ENCODE results near the gene CTTNBP2NL.
A peak's percentile ranks its signal among the peaks of the same experiment; 100 is the strongest.

CTTNBP2NL gene, protein sequence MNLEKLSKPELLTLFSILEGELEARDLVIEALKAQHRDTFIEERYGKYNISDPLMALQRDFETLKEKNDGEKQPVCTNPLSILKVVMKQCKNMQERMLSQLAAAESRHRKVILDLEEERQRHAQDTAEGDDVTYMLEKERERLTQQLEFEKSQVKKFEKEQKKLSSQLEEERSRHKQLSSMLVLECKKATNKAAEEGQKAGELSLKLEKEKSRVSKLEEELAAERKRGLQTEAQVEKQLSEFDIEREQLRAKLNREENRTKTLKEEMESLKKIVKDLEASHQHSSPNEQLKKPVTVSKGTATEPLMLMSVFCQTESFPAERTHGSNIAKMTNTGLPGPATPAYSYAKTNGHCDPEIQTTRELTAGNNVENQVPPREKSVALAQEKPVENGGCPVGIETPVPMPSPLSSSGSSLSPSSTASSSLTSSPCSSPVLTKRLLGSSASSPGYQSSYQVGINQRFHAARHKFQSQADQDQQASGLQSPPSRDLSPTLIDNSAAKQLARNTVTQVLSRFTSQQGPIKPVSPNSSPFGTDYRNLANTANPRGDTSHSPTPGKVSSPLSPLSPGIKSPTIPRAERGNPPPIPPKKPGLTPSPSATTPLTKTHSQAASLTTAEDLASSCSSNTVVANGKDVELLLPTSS

DNA sequence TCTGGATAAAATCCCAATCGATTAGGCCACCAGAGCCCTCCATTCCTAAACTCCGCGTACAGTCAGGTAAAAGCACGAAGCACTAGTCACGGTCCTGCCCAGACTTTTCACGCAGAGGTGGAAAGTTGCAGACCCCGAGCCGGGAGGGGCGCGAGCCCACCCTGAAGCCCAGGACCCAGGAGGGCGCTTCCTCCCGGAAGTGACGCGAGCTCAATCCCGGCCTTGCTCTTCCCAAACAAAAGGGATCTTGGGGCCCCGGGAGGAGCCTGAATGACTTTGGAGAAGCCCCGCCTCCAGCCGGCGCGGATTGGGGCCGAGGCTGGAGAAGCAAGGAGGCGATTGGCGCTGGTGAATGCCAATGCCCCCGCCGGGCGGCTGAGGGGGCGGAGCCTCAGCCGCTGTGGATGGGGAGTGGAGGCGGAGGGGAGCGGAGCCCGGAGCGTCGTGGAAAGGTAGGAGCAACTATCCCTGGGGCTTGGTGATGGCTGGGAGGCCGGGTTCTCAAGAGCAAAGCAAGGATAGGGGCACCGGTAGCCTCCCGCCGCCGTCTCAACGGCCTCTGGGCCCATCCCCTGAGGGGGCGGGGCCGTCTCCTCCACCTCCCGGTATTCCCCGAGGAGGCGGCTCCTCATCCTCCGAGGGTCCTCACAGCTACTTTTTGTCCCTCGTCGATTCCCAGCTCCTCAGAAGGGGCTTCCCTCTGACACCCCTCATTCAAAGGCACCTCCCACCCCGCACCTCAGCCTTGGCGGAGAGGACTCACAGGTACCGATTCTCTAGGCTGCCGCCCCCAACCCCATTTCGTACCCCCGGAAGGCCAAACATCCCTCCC lies at the start of gene CTTNBP2NL:
Gene CTTNBP2NL, plus strand, starts transcription at position 394 of the 832 bp plus-strand sequence. CDS start 19,952 bp downstream, outside the sequence.
- DNase-seq, result peak; percentile 94 to 95

DNA sequence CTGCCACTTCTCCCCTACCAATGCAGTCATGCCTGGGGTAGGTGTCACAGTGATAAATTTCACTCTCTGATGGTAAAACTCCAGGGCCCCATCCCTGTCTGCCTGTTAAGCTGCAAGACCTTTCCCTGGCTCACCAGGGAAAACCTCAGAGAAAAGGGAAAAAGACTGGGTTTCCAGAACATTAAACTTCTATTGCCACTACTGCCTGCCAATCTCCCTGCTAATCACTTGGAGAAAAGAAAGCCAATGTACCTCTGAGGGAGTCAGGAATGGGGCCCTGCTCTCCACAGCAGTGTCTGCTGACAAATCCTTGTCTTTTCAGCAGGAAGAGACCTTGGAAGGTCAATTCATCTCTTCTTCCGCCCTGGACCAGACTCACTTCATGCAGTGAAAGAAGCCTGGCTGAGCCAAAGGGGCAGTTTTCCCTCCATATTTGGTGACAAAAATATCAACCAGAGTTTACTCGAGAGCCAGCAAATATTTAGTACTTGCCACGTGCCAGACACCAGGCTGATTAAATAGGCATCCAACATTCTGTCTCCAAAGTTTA lies 49.1 kb upstream of the CTTNBP2NL start:
- DNase-seq, result no peak

DNA sequence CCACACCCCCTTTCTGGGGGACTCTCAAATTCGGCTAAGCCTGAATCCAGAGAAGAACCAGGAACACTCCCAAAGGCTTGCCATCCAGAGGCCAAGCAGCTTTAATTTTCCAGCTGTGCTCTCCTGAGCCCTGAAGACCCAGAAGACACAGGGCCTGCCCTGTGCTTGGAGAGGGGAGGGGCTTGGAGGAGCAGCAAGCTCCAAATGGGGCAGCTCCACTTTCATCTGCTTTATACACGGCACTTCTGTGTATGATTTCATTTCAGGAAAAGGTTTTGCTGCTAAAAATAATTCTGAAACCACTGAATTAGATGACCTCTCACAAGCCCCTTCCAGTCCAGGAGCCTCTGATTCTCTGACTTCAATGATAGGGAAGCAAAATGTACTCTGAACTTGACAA lies 39.2 kb upstream of the CTTNBP2NL start:
- no peak for DNase-seq

DNA sequence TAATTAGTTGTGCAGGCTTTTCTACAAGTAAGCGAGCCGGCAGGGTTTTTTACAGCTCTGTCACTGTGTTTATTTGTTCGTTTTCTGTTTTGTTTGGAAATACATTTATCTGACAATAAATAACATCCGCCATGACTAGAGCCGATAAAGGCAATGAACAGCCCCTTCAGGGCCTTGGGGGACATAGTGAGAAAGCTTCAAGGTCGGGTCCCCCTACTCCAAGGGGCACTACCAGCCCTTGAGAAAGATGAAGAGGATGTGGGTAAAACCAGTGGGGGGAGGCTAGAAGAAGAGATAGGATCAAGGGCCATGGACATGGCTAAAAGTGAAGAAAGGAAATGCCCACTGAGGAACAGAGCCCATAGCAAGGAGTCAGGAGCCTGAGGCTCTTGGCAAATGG lies 38.5 kb upstream of the CTTNBP2NL start:
- DNase-seq, result no peak

DNA sequence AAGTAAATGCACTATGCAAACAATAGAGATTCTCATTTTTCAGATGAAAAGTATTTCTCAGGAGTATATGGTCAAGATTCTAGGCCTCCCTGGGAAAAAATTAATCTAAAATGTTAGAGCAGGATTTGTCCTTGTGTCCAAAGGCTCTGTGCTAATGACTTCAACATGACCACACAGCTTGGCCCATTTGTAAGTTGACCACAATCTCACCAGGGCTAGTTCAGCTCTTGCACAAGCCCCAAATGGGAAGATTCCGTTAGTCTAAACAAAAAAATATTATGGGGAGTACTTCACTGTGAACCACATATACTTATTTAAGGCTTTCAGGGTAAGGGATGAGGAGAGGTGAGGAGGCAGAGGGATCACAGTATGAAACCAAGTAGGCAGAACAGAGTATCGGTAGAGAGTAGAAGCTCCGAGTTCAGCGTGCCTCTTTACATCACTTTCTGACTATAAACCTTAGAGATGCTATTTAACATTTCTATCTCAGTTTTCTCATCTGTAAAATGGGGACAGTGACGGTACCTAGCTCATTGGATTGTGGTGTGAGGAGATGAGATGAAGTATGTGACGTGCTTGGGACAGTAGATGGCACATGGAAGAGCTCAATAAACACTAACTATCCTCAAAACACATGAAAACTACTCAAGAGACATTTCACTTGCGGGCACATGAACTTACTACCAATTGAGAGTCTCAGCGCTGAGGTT lies 37.8 kb upstream of the CTTNBP2NL start:
- no peak for DNase-seq

DNA sequence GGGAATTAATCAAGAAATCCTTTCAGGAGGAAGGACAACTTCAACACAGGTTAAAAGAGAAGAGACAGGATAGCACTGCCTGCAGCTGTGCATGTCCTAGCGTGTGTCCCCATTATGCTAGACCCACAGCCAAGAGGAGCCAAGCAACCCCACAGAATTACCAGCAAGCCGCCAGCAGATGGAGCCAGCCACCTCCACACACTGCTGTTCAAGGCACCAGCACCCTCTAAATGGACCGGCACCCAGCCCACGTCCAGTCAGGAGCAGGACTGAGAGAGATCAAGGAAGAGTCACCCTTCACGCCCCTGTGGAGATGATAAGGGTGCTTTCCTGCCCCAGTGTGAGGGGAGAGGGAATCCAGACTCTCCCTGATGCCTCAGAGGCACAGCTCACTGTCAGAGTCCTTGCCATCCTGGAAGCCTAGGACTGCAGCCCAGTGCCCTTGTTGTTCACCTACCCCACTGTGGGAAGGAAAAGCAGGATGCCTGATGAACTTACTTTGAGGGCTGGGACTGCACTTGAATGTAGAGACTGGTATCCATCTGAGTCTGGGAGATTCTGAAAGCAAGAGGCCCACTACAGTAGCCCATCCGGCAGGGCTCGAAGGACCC lies 37.1 kb upstream of the CTTNBP2NL start:
- peak; percentile 39 to 57 for DNase-seq

DNA sequence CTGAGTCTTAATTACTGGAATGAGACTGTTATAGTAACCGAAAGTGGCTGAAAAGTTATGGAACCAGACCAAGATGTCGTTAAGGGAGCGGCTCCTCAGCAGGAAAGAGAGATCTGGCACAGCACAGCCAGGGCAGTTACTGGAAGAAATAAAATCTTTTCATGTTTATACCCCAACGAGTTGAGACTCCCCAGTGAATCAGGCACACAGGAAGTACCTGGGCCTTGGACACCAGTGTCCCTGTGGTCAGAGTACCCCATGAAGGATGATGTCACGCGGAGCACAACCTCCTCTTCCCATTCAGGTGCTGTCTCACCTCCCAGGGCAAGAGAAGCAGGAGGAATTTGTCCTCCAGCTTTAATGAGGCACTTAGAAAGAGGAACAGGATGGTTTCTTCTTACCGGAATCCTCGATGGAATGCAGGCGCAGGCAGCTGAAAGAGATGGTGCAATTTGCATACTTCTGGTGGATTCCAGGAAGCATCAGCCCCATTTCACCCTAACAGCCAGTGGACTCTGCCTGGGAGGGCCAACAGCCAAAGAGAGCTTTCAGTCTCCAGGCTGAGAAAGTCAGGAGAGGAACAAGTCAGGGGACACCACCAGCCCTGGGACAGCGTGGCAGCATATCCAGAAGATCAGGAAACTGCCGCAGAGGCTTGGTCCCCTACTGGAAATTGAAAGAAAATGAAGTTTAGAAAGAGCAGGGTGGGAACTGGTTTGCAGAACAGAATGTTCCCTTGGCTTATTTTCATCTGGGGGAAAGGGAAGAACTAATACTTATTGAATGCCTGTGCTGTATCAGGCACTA lies 35.9 kb upstream of the CTTNBP2NL start:
- no peak for DNase-seq

DNA sequence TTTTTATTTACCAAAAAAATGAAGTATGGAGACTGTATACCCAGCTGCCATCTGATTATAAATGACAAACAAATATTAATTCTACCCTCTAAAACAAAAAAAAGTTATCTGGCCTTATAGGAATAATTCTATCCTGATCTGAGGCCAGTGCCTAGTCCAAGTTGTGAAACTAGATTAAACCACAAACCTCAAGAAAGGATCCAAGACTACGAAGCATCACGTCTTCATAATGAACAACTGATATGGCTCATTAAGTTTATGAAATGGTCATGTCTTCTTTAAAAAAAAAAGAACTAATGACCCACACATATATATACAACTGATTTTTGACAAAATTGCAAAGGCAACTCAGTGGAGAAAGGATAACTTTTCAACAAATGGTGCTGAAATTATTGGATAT lies 32.4 kb upstream of the CTTNBP2NL start:
- no peak for DNase-seq

DNA sequence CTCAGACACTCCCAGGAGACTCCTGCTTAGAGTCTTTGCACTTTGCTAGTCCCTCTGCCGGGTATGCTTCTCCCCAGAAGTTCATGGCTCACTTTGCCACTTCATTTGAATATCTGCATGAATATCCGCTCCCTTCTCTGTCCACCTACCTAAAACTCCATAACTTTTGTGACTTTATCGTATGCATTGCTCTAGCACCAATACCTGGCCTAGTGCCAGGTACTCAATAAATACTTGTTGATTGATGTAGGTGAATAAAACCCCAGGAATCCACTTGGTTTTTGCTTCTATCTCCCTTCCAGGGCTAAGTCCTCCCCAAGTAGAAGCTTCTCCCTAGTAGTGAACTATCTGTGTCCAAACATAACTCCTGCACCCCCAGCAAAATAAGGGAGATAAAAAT lies 27.8 kb upstream of the CTTNBP2NL start:
- no peak for DNase-seq

DNA sequence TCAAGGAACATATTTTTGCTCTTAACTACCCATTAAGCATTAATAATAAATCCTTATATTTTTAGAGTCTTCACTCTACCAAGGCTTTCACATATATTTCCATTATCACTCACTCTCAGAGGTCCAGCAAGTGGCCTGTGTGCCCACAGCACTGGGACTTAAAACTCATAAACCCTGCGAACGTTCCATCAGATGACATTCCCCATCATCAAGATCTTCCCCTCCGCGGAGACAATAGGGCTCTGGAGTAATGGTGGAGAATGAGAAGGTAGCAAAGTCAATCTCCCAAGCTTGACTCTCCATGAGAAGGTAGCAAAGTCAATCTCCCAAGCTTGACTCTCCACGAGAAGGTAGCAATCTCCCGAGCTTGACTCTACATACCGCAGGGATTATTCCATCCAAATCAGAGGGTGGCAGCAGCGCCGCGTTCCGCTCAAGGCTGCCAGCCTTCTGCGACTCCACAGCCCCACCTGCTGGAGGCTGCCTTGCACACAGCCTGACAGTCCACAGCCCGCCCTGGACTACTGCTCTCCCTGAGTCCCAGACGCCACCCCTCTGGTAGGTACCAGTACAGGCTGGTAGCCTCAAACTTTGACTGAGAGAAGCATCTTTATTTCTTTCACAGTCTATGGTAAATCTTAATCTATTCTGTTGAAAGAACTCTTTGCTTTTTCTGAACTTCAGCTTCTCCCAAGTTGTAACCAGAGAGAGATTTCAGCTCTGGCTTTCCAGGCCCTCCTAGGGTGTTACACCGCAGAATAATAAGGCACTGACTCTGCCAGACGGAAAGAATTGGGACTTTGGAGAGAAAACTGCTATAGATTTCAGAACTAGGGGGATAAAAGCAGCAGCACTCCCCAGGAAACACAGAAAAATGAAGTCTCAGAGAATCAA lies 26.4 kb upstream of the CTTNBP2NL start:
- peak; percentile 82 for DNase-seq

DNA sequence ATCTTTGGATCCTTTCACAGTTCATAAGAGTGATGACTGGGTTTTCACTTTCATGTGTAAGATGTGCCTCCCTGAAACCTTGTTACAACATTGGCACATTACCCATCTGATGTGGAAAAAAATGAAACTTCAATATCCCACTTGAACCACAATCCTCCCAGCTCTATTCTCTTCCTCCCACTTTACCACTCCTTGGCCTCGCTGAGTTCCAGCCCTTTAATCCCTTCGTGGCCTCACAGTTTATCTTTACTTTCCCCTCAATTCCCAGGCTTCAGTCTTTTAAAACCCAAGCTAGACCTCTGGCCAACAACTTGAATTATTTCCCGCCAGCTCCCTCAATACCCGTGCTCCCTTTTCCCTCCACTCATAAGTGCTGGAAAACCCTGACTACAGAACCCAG lies 25.0 kb upstream of the CTTNBP2NL start:
- no peak for DNase-seq

DNA sequence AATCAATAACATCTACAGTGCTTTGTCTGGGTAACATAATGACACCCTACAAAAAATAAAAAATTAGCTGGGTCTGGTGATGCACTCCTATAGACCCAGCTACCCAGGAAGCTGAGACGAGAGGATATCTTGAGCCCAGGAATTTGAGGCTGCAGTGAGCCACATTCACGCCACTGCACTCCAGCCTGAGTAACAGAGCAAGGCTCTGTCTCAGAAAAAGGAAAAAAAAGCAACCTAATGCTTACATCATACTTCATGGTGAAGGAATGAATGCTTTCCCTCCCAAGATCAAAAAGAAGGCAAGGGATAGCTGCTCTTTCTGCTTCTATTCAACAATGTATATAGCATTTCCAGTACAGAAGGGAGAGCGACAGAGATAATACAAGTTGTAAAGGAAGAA lies 24.2 kb upstream of the CTTNBP2NL start:
- DNase-seq, result no peak

DNA sequence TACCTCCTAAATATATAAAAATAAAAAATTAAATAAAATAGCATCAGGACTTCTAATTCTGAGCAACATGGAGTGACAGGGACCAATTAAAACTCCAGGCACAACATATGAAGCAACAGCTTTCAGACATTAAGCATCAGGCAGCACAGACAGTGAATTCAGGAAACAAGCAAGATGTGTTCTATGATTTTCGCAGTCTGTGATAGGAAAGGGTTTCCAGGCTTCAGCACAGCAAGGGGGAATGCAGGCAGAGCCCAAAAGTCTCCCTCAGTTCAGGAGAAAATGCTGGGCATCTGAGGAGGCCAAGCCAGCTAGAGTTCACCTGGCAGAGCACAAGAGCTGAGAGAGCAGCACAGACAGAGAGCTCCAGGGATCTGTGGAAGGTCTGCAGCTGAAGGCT lies 22.2 kb upstream of the CTTNBP2NL start:
- no peak for DNase-seq

DNA sequence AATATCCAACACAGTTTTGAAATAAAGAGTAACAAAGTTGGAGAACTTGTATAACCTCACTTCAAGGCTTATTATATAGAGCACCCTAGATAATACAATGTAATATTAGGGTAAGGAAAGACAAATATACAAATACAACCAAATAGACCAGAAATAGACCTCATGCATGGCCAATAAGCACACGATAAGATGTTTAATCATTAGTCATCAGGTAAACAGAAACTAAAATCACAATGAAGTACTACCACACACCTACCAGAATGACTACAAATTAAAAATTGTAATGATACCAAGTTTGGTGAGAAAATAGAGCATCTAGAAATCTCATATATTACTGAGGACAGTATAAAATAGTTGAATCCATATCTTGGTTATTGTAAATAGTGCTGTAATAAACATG lies 20.3 kb upstream of the CTTNBP2NL start:
- no peak for DNase-seq

DNA sequence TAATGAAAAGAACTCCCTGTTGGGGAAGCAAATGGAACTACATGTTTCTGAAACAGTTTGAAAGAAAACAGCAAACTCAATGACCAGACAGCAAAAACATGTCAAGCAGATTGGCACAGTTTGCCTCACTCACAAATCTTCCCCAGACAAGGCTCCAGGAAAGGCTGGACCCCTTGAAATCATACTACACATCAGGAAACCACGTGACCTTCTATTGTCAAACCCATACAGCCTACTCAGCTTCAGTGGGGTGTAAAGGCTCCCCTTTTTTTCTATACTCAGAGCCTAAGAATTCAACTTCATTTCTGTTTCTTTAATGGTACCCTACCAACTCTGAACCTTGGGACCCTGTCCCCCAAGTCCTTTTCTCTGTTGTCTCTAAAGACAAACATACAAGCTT lies 15.7 kb upstream of the CTTNBP2NL start:
- DNase-seq, result no peak

DNA sequence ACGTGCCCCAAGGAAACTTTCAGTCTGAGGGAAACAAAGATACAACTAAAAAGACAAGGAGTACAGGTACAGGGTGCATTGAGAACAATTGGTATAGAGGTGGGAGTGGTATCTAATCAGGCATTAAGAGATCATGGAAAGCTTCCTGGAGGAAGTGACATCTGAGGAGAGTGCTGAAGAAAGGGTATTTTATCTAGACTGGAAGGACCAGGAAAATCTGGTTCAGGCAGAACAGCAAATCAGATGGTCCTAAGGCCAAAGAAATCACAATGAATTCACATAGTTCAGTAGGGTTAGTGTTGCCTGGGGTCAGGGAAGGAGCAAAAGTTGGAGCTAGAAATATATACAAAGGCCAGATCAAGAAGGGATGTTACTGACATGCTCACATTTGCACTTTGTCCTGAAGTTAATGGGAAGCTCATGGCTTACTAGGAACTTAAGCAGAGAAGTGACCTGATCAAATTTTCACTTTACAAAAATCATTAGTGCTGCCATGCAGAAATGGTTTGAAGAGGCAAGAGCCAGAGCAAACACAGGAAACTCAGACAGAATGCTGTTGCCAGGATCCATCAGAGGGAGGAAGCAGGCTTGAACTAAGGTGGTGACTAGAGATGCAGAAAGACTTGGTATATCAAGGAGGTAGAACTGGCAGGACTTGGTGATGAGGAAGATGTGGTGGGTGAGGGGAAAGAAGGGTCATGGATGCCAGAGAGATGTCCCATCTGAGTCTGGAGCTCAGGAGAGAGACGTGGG lies 14.5 kb upstream of the CTTNBP2NL start:
- DNase-seq, result no peak

DNA sequence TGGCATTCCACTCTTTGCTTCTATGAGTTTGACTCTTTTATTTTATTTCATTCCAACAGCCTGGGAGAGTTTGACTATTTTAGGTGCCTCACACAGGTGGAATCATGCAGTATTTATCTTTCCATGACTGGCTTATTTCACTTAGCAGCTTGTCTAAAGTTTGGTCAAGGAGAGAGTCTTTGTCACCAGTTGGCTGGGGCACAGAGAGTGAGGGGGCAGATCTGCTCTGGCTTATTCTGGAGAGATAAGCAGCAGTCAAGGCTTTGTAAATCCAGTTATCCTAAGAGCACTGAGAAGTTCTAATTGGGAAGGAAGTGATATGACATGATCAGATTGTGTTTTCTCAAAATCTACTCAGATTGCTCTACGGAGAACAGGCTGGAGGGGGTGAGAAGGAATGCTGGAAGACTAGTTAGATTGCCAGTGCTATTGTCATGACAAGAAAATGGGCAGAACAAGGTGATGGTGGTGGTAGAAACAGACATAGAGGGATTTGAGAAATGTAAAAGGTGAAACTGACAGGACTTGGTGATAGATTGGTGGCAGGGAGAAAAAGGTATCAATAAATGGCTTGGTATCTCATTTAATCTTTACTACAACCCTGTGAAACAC lies 12.1 kb upstream of the CTTNBP2NL start:
- no peak for DNase-seq

DNA sequence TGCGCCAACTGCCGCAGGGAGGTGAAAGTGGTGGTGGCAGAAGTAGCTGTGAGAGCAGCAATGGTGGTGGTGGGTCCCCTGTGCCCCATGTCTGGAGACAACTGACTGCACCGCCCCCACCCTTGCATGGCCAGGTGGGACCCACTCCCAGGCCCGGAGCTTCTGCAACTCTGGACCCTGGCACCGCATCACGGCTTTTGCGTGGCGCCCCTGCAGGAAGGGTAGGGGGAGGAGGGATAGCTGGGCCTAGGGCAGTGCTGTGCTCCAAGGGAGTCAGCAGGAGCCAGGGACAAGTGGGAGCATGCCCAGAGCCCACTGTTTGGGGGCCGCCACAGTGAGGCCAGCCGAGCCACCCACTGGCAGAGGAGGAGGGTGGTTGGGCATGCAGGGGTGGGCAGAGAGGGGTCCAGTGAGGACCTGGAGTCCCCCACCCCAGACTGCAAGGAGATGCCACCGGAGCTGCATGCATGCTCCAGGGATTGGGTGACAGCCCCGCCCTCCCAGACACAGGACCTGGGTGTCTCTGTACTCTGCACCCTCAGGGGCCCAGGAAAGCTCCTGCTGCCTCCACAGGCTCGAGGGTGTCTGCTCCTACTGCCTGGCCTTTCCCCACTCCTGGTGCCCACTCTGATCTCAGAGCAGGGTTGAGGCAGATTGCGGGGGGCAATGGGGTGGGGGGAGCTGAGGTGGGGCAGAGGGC lies 9.8 kb upstream of the CTTNBP2NL start:
- DNase-seq, result no peak

Data from hippocampal formation (tissue), 2 donors.